DND-41 (cell line): ENCODE results near the gene FCER1G.

Experiments used
- ATAC-seq: fragments of 200-7000 bp; cut with Tn5 transposase; 3 replicates; pipeline ENCODE4 v1.9.1; 2021; ENCODE audit warnings: low read depth; ENCODE audit not compliant: insufficient read depth
- DNase-seq: peaks from one replicate; pipeline ENCODE4 v3.0.0-alpha.2; 2020
- H2AFZ ChIP-seq: 2 replicates; pipeline ENCODE4 v1.6.0; 2012; ENCODE audit warnings: low read depth, low read length
- H3K27ac ChIP-seq: 2 replicates; pipeline ENCODE4 v1.5.1; 2012; ENCODE audit warnings: low read length, inconsistent platforms
- H3K27me3 ChIP-seq: fragments of 200-600 bp; sonication (generic); 2 replicates; pipeline ENCODE4 v1.6.0; 2012; ENCODE audit warnings: low read length, mild to moderate bottlenecking, inconsistent platforms; ENCODE audit not compliant: insufficient read depth, poor library complexity
- H3K36me3 ChIP-seq: 2 replicates; pipeline ENCODE4 v1.5.1; 2012; ENCODE audit warnings: low read length, inconsistent platforms; ENCODE audit not compliant: insufficient read depth
- H3K4me1 ChIP-seq: 2 replicates; pipeline ENCODE4 v1.5.1; 2012; ENCODE audit warnings: mild to moderate bottlenecking, low read length; ENCODE audit not compliant: insufficient read depth
- H3K4me2 ChIP-seq: 2 replicates; pipeline ENCODE4 v1.6.0; 2012; ENCODE audit warnings: mild to moderate bottlenecking, moderate library complexity, low read length, inconsistent platforms; ENCODE audit not compliant: insufficient read depth
- H3K4me3 ChIP-seq, 2 experiments: fragments of 200-600 bp in 1 of 2; shearing (Covaris generic) in 1 of 2; 2 replicates each; pipeline ENCODE4 v1.5.1; 2012 to 2016; ENCODE audit warnings: inconsistent platforms in 2 of 2, low read length in 2 of 2, mild to moderate bottlenecking in 2 of 2, low read depth in 1 of 2, moderate library complexity in 1 of 2
- H3K79me2 ChIP-seq: 2 replicates; pipeline ENCODE4 v1.6.0; 2012; ENCODE audit warnings: low read length, inconsistent platforms; ENCODE audit not compliant: insufficient read depth
- H3K9ac ChIP-seq: 2 replicates; pipeline ENCODE4 v1.6.0; 2012; ENCODE audit warnings: low read depth, mild to moderate bottlenecking, inconsistent platforms, low read length, moderate library complexity
- H3K9me3 ChIP-seq: 2 replicates; pipeline ENCODE4 v1.5.1; 2012; ENCODE audit warnings: low read length, moderate library complexity, mild to moderate bottlenecking, inconsistent platforms; ENCODE audit not compliant: insufficient read depth, severe bottlenecking
- H4K20me1 ChIP-seq: 2 replicates; pipeline ENCODE4 v1.6.0; 2012; ENCODE audit warnings: low read length; ENCODE audit not compliant: insufficient read depth
- EZH2 ChIP-seq: IDR thresholded peaks from 3 replicates; pipeline ENCODE4 v1.6.1; 2012; ENCODE audit warnings: borderline replicate concordance, low read depth, mild to moderate bottlenecking, moderate library complexity, low read length, inconsistent platforms; ENCODE audit not compliant: severe bottlenecking
- TF ChIP-seq, protein P1 (sequence below): IDR thresholded peaks from 2 replicates; pipeline ENCODE4 v1.5.1; 2012; ENCODE audit warnings: borderline replicate concordance, low read length, moderate library complexity, mild to moderate bottlenecking; ENCODE audit not compliant: poor library complexity, severe bottlenecking; ENCODE audit errors: extremely low read depth

The FCER1G gene

DNA sequence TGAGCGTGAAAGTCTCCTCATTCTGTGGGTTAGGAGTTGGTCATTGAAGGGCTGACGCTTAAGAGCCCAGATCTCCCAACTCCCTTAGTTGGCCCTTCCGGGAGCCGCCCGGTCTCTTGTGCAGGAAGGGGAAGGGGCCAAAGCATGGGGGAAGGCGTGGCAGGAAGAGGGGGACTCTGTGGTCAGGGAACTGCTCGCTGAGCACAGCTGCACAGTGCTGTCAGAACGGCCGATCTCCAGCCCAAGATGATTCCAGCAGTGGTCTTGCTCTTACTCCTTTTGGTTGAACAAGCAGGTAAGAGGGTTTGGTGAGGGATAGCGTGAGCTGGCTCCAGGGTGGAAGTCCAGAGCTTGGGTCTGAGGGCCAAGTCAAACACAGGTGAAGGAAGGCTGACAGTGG lies at the start of gene FCER1G:
FCER1G (plus strand) TSS at position 220 of the 400 bp plus-strand sequence; CDS start at position 247, 27 bp downstream.
- H3K4me1 ChIP-seq, result no peaks in the 10 kb centered on the region
- TF ChIP-seq, protein P1, sequence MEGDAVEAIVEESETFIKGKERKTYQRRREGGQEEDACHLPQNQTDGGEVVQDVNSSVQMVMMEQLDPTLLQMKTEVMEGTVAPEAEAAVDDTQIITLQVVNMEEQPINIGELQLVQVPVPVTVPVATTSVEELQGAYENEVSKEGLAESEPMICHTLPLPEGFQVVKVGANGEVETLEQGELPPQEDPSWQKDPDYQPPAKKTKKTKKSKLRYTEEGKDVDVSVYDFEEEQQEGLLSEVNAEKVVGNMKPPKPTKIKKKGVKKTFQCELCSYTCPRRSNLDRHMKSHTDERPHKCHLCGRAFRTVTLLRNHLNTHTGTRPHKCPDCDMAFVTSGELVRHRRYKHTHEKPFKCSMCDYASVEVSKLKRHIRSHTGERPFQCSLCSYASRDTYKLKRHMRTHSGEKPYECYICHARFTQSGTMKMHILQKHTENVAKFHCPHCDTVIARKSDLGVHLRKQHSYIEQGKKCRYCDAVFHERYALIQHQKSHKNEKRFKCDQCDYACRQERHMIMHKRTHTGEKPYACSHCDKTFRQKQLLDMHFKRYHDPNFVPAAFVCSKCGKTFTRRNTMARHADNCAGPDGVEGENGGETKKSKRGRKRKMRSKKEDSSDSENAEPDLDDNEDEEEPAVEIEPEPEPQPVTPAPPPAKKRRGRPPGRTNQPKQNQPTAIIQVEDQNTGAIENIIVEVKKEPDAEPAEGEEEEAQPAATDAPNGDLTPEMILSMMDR, result no peak
- no peak for TF ChIP-seq EZH2
- H3K36me3 ChIP-seq, result peaks cover 49% of the 10 kb centered on the region
- H4K20me1 ChIP-seq, result no peaks in the 10 kb centered on the region
- ATAC-seq (peak; percentile 31; the same call in 1 of the 3 replicates), DNase-seq (no peak)
- H3K9ac ChIP-seq, result no peak within 1 kb of the TSS
- no peak within 1 kb of the TSS for H2AFZ ChIP-seq
- no peak within 1 kb of the TSS for H3K4me3 ChIP-seq
- no peak within 1 kb of the TSS for H3K4me2 ChIP-seq
- no peak within 1 kb of the TSS for H3K27ac ChIP-seq
- H3K79me2 ChIP-seq, result no peaks in the 10 kb centered on the region
- no peaks in the 10 kb centered on the region for H3K9me3 ChIP-seq
- H3K27me3 ChIP-seq, result no peaks in the 10 kb centered on the region

DNA sequence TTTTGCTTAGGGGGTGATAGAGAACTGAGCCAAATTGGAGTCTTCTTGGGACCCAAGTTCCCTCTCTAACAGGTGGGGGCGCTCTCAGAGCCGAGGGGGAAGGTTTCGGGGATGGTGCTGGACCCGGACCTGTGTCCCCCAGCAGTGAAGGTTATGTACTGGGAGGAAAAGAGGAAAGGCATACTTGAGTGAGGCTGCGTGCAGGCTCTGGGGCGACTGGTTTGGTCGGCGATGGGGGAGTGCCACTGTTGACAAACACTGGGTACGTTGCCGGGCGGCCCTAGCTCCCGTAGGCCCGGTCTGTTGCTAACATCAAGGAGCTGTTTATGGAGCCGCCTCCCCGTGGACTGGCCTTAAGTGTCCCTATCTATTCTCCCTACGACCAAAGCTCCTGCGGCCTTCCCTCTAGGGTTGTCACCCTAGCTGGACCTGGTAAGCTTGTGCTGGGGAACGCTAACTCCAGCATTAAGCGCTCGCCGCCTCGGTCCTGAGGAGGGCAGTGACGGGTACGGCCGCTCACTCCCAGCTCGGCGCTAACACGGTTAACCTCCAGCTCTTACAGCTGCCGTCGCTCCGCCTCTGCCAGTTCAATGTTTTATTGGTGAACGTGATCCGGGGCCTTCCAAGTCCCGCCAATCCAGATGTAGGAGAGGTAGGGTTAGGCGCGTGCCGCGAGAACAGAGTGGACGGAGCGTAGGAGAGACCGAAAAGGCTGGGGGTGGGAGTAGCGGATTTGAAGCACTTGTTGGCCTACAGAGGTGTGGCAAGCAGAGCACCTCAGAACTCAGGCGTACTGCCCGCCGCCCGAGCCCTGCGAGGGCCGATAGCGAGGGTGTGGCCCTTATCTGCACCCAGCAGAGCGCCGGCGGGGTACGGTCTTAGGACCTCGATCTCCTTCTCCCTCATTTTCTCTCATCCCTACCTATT lies 49.1 kb upstream of the FCER1G start, which contains the start of gene PPOX:
PPOX (plus strand) TSS at position 685 of the 927 bp plus-strand sequence. CDS start 422 bp downstream, outside the sequence.
- H2AFZ ChIP-seq, result peak within 1 kb of the TSS; percentile 96
- peaks cover 58% of the 10 kb centered on the region for H3K36me3 ChIP-seq
- no peaks in the 10 kb centered on the region for H4K20me1 ChIP-seq

DNA sequence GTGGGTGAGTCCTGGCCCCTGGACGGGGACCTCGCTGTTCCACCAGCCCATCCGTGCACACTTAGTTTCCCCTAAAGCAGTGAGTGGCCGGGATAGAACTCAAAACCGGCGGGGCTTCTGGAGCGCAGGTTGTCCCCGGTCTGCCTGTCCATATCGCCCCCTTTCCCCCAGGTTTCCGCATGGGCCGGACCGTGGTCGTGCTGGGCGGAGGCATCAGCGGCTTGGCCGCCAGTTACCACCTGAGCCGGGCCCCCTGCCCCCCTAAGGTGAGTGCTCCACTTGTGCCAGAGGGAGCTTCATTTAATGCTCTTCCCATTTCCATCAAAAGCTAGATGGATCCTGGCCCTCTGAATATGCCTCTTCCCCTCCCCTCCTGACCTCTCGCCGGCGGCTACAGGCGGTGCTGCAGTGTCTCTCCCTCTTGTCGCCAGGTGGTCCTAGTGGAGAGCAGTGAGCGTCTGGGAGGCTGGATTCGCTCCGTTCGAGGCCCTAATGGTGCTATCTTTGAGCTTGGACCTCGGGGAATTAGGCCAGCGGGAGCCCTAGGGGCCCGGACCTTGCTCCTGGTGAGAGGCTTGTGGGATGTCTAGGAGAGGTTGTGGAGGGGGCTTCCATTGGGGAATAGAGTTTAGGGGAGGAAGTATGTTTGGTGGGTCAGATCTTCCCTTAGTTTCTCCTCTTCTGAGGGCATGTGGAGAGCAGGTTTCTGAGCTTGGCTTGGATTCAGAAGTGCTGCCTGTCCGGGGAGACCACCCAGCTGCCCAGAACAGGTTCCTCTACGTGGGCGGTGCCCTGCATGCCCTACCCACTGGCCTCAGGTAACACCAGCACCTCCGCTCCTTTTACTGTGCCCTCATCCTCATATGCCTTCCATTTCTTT lies 48.2 kb upstream of the FCER1G start:
- no peak for DNase-seq
- no peak for ATAC-seq

More for the DNA sequence above, 49.1 kb upstream of the FCER1G start, which contains the start of gene PPOX:
- peak within 1 kb of the TSS; percentile 90 for H3K9ac ChIP-seq
- no peaks in the 10 kb centered on the region for H3K9me3 ChIP-seq
- peak within 1 kb of the TSS; percentile 67 for H3K27ac ChIP-seq
- H3K27me3 ChIP-seq, result no peaks in the 10 kb centered on the region
- peaks cover 11% of the 10 kb centered on the region for H3K79me2 ChIP-seq
- no peak for TF ChIP-seq EZH2
- TF ChIP-seq, protein P1, result peak; percentile 66
- H3K4me2 ChIP-seq, result peak within 1 kb of the TSS; percentile 100
- H3K4me3 ChIP-seq, result peak within 1 kb of the TSS; percentile 79 to 92
- DNase-seq, result peak; percentile 96
- peak; percentile 96 for ATAC-seq
- H3K4me1 ChIP-seq, result peaks cover 64% of the 10 kb centered on the region

More for the DNA sequence above, 48.2 kb upstream of the FCER1G start:
- no peaks in the 10 kb centered on the region for H4K20me1 ChIP-seq
- peak overlapping the region; percentile 100 for H3K4me2 ChIP-seq
- H3K27ac ChIP-seq, result peak overlapping the region; percentile 66
- peaks cover 9% of the 10 kb centered on the region for H3K79me2 ChIP-seq
- H3K9me3 ChIP-seq, result no peaks in the 10 kb centered on the region
- peak overlapping the region; percentile 79 to 92 for H3K4me3 ChIP-seq
- peaks cover 55% of the 10 kb centered on the region for H3K4me1 ChIP-seq
- peak overlapping the region; percentile 90 for H3K9ac ChIP-seq
- H3K36me3 ChIP-seq, result peaks cover 59% of the 10 kb centered on the region
- no peaks in the 10 kb centered on the region for H3K27me3 ChIP-seq
- TF ChIP-seq, protein P1, result peak; percentile 5
- TF ChIP-seq EZH2, result no peak
- H2AFZ ChIP-seq, result peak overlapping the region; percentile 96
